NCI-H2107 treated with DMSO at 0.1 percent for 48 hours (cell line): Measurements from ENCODE around the gene TDRD5.
A peak's percentile ranks its signal among the peaks of the same experiment; 100 is the strongest.

Source experiments
- DNase-seq: peaks from one replicate; lab custom pipeline; 2025; ENCODE audit not compliant: unreplicated experiment; lab: John Stamatoyannopoulos, UW

TDRD5 gene

GRCh38 chr1:179591592-179592580, at the start of gene TDRD5:
Gene TDRD5 (plus strand): TSS chr1:179591832. CDS start chr1:179592616, 784 bp downstream.
- no peak for DNase-seq

GRCh38 chr1:179545321-179545720, 46.3 kb upstream of the TDRD5 start:
- no peak for DNase-seq

GRCh38 chr1:179547021-179547535, 44.6 kb upstream of the TDRD5 start:
- no peak for DNase-seq

- no peak for DNase-seq
These were observed 42.8 kb upstream of the TDRD5 start for GRCh38 chr1:179548666-179549367.

GRCh38 chr1:179549368-179549700, 42.3 kb upstream of the TDRD5 start:
- DNase-seq = no peak

GRCh38 chr1:179550746-179551682, 40.6 kb upstream of the TDRD5 start:
- no peak for DNase-seq

GRCh38 chr1:179554427-179554826, 37.2 kb upstream of the TDRD5 start:
- DNase-seq = no peak

- no peak for DNase-seq
These were observed 33.6 kb upstream of the TDRD5 start for GRCh38 chr1:179558078-179558477.

GRCh38 chr1:179575497-179576314, 15.9 kb upstream of the TDRD5 start, which contains the start of gene NPHS2:
Gene NPHS2 (minus strand): TSS chr1:179575948. CDS start chr1:179575864, 84 bp downstream.
- no peak for DNase-seq

GRCh38 chr1:179576509-179576908, 15.1 kb upstream of the TDRD5 start:
- DNase-seq = no peak

GRCh38 chr1:179583771-179584320, 7.8 kb upstream of the TDRD5 start:
- no peak for DNase-seq

GRCh38 chr1:179586107-179586823, 5.4 kb upstream of the TDRD5 start:
- DNase-seq = peak; percentile 19

GRCh38 chr1:179587336-179587735, 4.3 kb upstream of the TDRD5 start:
- no peak for DNase-seq

- DNase-seq = no peak
These were observed 3.1 kb upstream of the TDRD5 start for GRCh38 chr1:179588425-179589024.

- DNase-seq = no peak
These were observed 2.1 kb upstream of the TDRD5 start for GRCh38 chr1:179589509-179589908.

- no peak for DNase-seq
These were observed 961 bp upstream of the TDRD5 start for GRCh38 chr1:179590671-179591070.

GRCh38 chr1:179591253-179591591, 410 bp upstream of the TDRD5 start:
- no peak for DNase-seq

- no peak for DNase-seq
These were observed 7.0 kb downstream of the TDRD5 start for GRCh38 chr1:179598631-179599030.
